Suprapubic skin (tissue), 4 donors: ENCODE measurements around the gene OR4K5.

Source experiments
- EP300 ChIP-seq: sonication (generic); formaldehyde crosslinking; IDR thresholded peaks from one replicate; pipeline ENCODE4 v1.6.1; 2017; ENCODE audit warnings: antibody characterized with exemption
- POLR2A ChIP-seq, 2 donors: fragments of 450-650 bp; IDR thresholded peaks; one replicate each; pipeline ENCODE4 v1.6.1; 2017; ENCODE audit warnings: antibody characterized with exemption in 2 of 2, mild to moderate bottlenecking in 2 of 2, moderate library complexity in 2 of 2
- POLR2AphosphoS5 ChIP-seq, 3 donors: sonication (generic); formaldehyde crosslinking; IDR thresholded peaks; one replicate each; pipeline ENCODE4 v1.6.1; 2017; ENCODE audit warnings: antibody characterized with exemption in 3 of 3
- TF ChIP-seq, protein P1 (sequence below), 2 donors: fragments of 200-600 bp in 1 of 2; fragments of 450-650 bp in 1 of 2; sonication (generic) in 1 of 2; IDR thresholded peaks; one replicate each; pipeline ENCODE4 v1.5.1; 2016 to 2019; ENCODE audit warnings: antibody characterized with exemption in 2 of 2, mild to moderate bottlenecking in 1 of 2, moderate library complexity in 1 of 2

DNA sequence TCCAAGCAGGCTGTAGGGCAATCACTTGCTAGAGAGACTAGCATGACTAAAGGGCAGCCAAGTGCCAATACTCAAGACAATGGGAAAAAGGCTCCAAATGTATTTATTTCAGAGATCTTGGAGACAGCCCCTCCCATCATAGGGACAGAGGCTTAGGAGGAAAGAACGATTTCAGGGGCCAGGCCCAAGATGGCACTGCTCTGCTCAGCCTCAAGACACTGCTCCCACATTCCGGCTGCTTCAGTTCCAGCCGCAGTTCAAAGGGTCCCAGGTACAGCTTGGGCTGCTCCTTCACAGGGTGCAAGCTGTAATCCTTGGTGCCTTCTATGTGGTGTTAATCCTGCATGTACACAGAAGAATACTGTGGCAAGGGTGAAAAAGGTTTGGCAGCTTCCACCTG, 19.4 kb upstream of the OR4K5 start:
- TF ChIP-seq, protein P1, sequence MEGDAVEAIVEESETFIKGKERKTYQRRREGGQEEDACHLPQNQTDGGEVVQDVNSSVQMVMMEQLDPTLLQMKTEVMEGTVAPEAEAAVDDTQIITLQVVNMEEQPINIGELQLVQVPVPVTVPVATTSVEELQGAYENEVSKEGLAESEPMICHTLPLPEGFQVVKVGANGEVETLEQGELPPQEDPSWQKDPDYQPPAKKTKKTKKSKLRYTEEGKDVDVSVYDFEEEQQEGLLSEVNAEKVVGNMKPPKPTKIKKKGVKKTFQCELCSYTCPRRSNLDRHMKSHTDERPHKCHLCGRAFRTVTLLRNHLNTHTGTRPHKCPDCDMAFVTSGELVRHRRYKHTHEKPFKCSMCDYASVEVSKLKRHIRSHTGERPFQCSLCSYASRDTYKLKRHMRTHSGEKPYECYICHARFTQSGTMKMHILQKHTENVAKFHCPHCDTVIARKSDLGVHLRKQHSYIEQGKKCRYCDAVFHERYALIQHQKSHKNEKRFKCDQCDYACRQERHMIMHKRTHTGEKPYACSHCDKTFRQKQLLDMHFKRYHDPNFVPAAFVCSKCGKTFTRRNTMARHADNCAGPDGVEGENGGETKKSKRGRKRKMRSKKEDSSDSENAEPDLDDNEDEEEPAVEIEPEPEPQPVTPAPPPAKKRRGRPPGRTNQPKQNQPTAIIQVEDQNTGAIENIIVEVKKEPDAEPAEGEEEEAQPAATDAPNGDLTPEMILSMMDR (IDR thresholded peaks at IDR 0.05): no peak
- no peak for TF ChIP-seq POLR2A (IDR thresholded peaks at IDR 0.05)
- no peak for TF ChIP-seq POLR2AphosphoS5 (IDR thresholded peaks at IDR 0.05)
- TF ChIP-seq EP300: no peak
